Smooth muscle cell (in vitro differentiated cells): ENCODE data around the gene SNTB2. TPM values are rescaled to one million over a fixed set of nuclear protein-coding genes. Genes with fewer than 3 reads are reported as not detected.

Source experiments
- DNase-seq: peaks from one replicate; lab custom pipeline; 2025; ENCODE audit not compliant: unreplicated experiment; lab: John Stamatoyannopoulos, UW
- H2AFZ ChIP-seq: fragments of 200-600 bp; sonication (generic); 2 replicates; pipeline ENCODE4 v1.6.0; 2016; ENCODE audit warnings: antibody characterized with exemption, low read depth, mild to moderate bottlenecking
- H3F3A ChIP-seq: fragments of 200-600 bp; sonication (generic); 2 replicates; pipeline ENCODE4 v1.6.0; 2017; ENCODE audit warnings: antibody characterized with exemption, low read depth
- H3K27ac ChIP-seq: fragments of 200-600 bp; sonication (generic); 2 replicates; pipeline ENCODE4 v1.5.1; 2016; ENCODE audit warnings: low read depth, mild to moderate bottlenecking
- H3K27me3 ChIP-seq: fragments of 200-600 bp; sonication (generic); 2 replicates; pipeline ENCODE4 v1.6.1; 2016; ENCODE audit warnings: low read depth, mild to moderate bottlenecking
- H3K36me3 ChIP-seq: fragments of 200-600 bp; sonication (generic); 2 replicates; pipeline ENCODE4 v1.5.1; 2016; ENCODE audit warnings: low read depth
- H3K4me1 ChIP-seq: fragments of 200-600 bp; sonication (generic); 2 replicates; pipeline ENCODE4 v1.5.1; 2016; ENCODE audit warnings: low read depth
- H3K4me2 ChIP-seq: fragments of 200-600 bp; sonication (generic); 2 replicates; pipeline ENCODE4 v1.6.0; 2016; ENCODE audit warnings: mild to moderate bottlenecking
- H3K4me3 ChIP-seq: fragments of 200-600 bp; sonication (generic); 2 replicates; pipeline ENCODE4 v1.5.1; 2016; ENCODE audit warnings: mild to moderate bottlenecking
- H3K79me2 ChIP-seq: fragments of 200-600 bp; sonication (generic); 2 replicates; pipeline ENCODE4 v1.6.0; 2016; ENCODE audit warnings: low read depth, mild to moderate bottlenecking
- H3K9ac ChIP-seq: fragments of 200-600 bp; sonication (generic); 2 replicates; pipeline ENCODE4 v1.6.0; 2016; ENCODE audit warnings: low read depth
- H3K9me3 ChIP-seq: fragments of 200-600 bp; sonication (generic); replicated peaks from 2 replicates; pipeline ENCODE4 v1.5.1; 2016; ENCODE audit warnings: low read depth
- H4K20me1 ChIP-seq: fragments of 200-600 bp; sonication (generic); 2 replicates; pipeline ENCODE4 v1.6.0; 2016; ENCODE audit warnings: low read depth
- WGBS: methylation state at CpG from one replicate; pipeline ENCODE4 v1.1.7; 2016; ENCODE audit warnings: low lambda C conversion rate; 5-methylcytosine and 5-hydroxymethylcytosine counted together
- polyA plus RNA-seq: library from polyadenylated mRNA; unstranded; fragments of >200 nt; fragmentation: Nextera tagmentation; extraction: Ambion mirVana; gene quantifications from 2 replicates; pipeline ENCODE4 v1.2.1, GENCODE V29; 2016
- total RNA-seq: library from RNA; depleted of rRNA; stranded (reverse); fragments of >200 nt; gene quantifications from 2 replicates; pipeline ENCODE4 v1.2.3, GENCODE V29; 2014
- TF ChIP-seq, protein P1 (sequence below): fragments of 200-600 bp; sonication (generic); IDR thresholded peaks from 2 replicates; pipeline ENCODE4 v1.5.1; 2017; ENCODE audit warnings: borderline replicate concordance, mild to moderate bottlenecking, antibody characterized with exemption; ENCODE audit not compliant: insufficient read depth, poor library complexity, severe bottlenecking

The SNTB2 gene
- total and polyA plus RNA-seq, 2 experiments from 2014 or later, result 17.1 to 25.9 TPM

- Histone ChIP-seq H3K9ac (no peak overlapping the region), H3K4me2 (no peak overlapping the region), H3K4me1 (no peaks in the 10 kb centered on the region), H3K4me3 (no peak overlapping the region), H3K9me3 (no peaks in the 10 kb centered on the region), H3K79me2 (no peaks in the 10 kb centered on the region), H3K36me3 (no peaks in the 10 kb centered on the region), H3K27ac (no peak overlapping the region), H3F3A (no peaks in the 10 kb centered on the region), H4K20me1 (no peaks in the 10 kb centered on the region), H2AFZ (no peak overlapping the region), H3K27me3 (no peaks in the 10 kb centered on the region)
- 96% methylated on average over 4 of the region's 4 CpGs for WGBS
- no peak for DNase-seq
- TF ChIP-seq, protein P1, sequence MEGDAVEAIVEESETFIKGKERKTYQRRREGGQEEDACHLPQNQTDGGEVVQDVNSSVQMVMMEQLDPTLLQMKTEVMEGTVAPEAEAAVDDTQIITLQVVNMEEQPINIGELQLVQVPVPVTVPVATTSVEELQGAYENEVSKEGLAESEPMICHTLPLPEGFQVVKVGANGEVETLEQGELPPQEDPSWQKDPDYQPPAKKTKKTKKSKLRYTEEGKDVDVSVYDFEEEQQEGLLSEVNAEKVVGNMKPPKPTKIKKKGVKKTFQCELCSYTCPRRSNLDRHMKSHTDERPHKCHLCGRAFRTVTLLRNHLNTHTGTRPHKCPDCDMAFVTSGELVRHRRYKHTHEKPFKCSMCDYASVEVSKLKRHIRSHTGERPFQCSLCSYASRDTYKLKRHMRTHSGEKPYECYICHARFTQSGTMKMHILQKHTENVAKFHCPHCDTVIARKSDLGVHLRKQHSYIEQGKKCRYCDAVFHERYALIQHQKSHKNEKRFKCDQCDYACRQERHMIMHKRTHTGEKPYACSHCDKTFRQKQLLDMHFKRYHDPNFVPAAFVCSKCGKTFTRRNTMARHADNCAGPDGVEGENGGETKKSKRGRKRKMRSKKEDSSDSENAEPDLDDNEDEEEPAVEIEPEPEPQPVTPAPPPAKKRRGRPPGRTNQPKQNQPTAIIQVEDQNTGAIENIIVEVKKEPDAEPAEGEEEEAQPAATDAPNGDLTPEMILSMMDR, result no peak
These were observed 86.0 kb downstream of the SNTB2 start for GRCh38 chr16:69273009-69273408.

- Histone ChIP-seq H2AFZ (no peak overlapping the region), H3K4me3 (no peak overlapping the region), H3K27ac (no peak overlapping the region), H3K36me3 (no peaks in the 10 kb centered on the region), H3K9me3 (no peaks in the 10 kb centered on the region), H3K4me1 (no peaks in the 10 kb centered on the region), H3K9ac (no peak overlapping the region), H4K20me1 (no peaks in the 10 kb centered on the region), H3F3A (no peaks in the 10 kb centered on the region), H3K79me2 (no peaks in the 10 kb centered on the region), H3K4me2 (no peak overlapping the region), H3K27me3 (no peaks in the 10 kb centered on the region)
- no peak for DNase-seq
- 91% methylated on average over 4 of the region's 4 CpGs for WGBS
- TF ChIP-seq, protein P1, result no peak
These were observed 87.8 kb downstream of the SNTB2 start for GRCh38 chr16:69274699-69275235.

GRCh38 chr16:69276148-69277115, 89.5 kb downstream of the SNTB2 start:
- H3F3A ChIP-seq, result no peaks in the 10 kb centered on the region
- H3K9me3 ChIP-seq, result no peaks in the 10 kb centered on the region
- H4K20me1 ChIP-seq, result no peaks in the 10 kb centered on the region
- no peak overlapping the region for H2AFZ ChIP-seq
- H3K36me3 ChIP-seq, result no peaks in the 10 kb centered on the region
- TF ChIP-seq, protein P1, result no peak
- H3K4me1 ChIP-seq, result no peaks in the 10 kb centered on the region
- H3K4me3 ChIP-seq, result no peak overlapping the region
- no peak overlapping the region for H3K9ac ChIP-seq
- H3K27me3 ChIP-seq, result no peaks in the 10 kb centered on the region
- no peak for DNase-seq
- 61% methylated on average over 7 of the region's 7 CpGs for WGBS
- H3K27ac ChIP-seq, result peak overlapping the region; percentile 39
- H3K79me2 ChIP-seq, result no peaks in the 10 kb centered on the region
- H3K4me2 ChIP-seq, result peak overlapping the region; percentile 33
